ENCODE measurements around the gene MLXIP.
"Not testable (repeated sequence)": the region's sequence is repeated elsewhere in the genome, so short reads cannot be mapped to it uniquely, and the experiment has no call there.

The MLXIP gene

DNA sequence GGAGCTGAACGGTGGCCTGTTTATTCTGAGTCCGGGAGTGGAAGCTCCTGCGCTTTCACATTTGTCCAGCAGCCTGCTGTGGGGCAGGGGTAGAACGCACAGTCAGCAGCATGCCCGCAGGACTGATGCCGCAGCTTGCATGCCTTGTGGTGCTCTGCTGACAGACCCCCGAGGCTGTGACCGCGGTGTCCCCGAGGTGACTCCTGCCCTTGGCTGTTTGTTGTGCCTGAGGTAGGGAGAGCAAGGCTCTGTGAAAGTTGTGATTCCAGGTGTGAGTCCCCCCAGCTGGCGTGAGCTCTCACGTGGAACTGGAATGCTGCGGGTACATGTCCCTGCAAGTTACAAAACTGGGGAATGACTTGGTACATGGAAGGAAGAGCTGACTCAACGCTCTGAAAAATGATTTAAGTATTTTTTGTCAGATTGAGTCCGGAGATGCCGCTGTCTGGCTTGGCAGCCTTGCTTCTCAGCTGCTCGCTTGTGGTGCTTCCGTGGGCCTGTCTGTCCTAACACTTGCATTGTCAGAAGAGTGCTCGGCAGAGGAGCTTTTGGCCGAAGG, 18.1 kb downstream of the MLXIP start:
- FAIRE-seq, result no peak

DNA sequence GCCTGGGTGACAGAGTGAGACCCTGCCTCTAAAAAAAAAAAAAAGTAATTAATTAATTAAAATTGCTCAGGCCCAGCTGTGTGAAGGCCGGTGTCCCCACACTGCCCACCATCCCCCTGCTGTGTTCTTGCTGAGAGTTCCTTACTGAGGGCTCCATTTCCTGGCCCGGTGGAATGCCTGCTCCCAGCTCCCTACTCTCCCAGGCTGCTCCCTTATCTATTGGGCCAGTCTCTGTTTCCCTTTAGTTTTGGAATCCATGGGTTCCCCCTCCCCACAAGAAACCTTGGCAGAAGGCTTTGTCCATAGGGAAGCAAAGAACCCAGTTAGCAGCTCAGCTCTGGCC, 19.0 kb downstream of the MLXIP start:
- FAIRE-seq, result no peak

- no peak for FAIRE-seq
Observed at GRCh38 chr12:122097927-122098756, 19.6 kb downstream of the MLXIP start.

DNA sequence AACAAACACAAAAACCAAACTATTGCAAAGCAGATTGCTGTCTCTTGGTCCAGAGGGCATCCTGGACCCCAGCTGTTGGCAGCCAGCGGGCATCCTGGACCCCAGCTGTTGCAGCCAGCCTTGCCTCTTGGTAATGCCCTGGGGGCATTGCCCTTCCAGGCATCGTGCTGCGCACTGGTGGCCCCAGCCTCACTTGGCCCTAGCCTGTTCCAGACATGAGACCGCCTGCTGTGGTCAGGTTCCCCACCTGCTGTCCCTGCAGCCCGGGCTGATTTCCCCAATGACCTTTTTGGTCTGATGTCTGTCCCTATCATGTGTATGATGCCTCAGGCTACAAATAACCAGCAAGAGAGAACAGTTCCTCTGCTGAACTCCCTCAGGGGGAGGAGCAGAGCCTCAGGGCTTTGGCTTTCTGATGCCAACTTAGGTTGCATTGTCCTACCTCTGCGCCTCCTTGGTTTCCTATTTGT, 20.8 kb downstream of the MLXIP start:
- no peak for FAIRE-seq

GRCh38 chr12:122099856-122100255, 21.3 kb downstream of the MLXIP start:
- no peak for FAIRE-seq

GRCh38 chr12:122100568-122100967, 22.0 kb downstream of the MLXIP start:
- FAIRE-seq, result no peak

GRCh38 chr12:122102331-122102730, 23.8 kb downstream of the MLXIP start:
- FAIRE-seq, result no peak

DNA sequence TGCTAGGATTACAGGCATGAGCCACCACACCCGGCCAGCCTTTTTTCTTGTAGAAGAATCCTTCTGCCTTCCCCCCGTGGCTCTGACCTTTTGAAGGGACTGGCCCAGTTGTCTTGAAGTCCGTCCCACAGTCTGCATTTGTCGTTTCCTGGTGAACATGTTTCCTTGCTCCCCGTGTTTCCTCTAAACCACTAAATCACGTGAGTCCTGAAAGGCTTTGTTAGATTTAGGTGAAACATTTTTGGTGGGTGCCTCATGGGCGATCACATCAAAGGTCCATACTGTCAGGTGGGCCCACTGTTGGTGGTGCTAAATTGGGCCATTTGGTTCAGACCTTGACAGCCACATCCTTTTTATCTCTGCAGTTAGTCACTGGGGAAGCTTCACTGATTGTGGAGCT, 26.3 kb downstream of the MLXIP start:
- no peak for FAIRE-seq

- FAIRE-seq, result not testable (repeated sequence)
Observed at GRCh38 chr12:122105496-122105895, 26.9 kb downstream of the MLXIP start.

DNA sequence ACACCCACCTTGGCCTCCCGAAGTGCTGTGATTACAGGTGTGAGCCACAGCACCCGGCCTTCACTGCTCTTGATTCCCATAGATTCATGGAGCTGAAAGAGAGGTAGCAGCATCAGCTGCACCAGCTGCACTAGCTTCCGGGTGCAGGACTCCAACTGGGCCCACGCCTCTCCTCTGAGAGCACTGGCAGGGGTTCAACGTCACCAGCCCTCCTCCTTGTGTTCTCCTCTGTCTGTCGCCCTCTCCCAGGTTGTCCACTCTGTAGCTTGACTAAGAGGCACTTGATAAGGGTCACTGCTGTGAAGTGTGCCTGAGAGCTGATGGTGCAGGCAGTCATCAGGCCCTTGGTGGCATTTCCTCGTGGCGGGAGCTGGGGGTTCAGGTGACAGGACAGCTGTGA, 28.3 kb downstream of the MLXIP start:
- FAIRE-seq, result no peak

DNA sequence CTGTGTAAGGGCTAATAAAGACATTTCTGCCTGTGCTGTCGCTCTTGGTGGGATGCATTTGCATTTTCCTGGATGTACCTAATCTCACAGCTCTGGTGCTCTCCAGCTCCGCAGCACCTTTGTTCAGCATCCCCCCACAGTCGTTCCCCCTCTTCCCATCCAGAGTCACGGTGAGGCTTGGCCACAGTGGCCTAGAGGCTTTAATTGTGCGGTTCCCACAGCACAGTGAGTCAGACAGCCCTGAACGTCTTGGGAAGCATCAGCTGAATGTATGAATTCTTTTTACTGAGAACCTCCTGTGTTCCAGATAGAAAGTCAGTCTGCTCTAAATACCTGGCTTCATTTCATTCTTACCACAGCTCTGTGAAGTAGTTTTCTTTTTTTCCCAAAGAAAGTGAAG, 28.7 kb downstream of the MLXIP start:
- no peak for FAIRE-seq

DNA sequence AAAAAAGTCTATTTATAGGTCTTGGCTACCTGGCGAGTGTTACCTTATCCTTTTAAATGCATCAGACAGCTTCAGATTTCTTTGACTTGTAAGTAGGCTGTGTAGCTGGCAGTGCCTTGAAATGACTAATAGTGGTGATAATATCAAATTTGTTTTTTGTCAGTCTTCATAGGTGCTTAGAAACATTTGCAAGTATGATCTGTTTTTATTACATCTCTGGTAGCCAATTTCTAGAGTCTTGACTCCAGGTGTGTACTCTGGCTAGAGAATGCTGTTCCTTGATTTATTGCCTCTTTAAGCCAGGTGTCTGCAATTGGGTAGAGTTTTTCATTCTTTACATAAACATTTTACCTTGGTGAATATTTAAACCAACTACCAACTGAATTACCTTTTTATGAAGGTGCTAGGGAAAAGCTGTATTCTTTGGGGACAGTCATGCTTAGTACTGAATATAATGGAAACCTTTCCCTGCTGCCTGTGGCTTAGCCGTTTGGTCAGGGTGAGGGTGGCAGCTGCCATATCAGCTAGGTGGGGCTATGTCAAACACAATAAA, 32.6 kb downstream of the MLXIP start:
- no peak for FAIRE-seq

DNA sequence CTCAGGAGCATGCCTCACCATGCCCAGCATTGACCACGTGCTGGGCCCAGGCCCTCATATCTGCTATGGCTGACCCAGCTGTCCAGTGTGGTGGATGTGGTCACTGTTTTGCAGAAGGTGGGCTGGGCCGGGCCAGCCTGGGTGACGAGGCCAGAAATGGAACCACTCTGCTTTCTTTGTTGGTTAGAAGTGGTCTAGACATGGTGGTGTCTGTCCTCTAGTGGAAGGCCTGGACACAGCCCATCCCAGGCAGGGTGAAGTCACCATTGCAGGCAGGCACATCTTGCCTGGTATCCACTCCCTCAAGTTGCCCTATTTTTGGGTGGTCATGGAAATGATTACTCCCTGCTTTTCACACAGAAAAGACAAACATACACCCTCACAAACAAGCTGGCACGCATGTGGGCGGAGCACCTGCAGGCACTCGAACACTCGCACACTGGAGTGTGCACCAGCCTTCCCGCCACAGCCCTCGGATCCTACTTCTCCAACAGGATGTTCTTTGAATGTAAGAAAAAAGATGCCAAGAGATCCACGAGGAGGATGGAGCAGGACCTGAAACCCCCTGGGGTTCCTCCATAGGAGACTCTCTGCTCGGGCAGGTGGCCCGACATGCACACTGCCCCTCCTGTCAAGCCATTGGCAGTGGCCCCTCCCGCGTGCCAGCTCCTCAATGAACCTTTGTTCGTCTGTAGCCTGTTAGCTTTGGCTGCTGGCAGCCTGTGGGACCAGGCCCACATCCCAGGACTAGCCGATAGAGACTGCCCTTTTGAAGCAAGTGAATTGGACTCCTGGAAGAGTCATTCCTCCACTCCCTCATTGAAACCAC, 38.4 kb downstream of the MLXIP start:
- FAIRE-seq, result no peak

GRCh38 chr12:122117979-122118378, 39.4 kb downstream of the MLXIP start:
- FAIRE-seq, result no peak

DNA sequence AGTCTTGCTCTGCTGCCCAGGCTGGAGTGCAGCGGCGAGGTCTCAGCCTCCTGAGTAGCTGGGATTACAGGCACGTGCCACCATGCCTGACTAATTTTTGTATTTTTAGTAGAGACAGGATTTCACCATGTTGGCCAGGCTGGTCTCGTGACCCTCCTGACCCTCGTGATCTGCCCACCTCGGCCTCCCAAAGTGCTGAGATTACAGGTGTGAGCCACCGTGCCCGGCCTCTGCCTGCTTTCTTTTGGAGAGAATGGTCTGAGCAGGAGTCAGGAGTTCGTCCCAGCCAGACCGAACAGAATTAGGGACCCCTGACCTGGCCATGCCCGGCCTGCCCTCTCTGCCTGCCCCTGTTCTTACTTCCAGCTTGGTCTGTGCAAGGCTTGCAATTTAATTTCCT, 42.8 kb downstream of the MLXIP start:
- not testable (repeated sequence) for FAIRE-seq

DNA sequence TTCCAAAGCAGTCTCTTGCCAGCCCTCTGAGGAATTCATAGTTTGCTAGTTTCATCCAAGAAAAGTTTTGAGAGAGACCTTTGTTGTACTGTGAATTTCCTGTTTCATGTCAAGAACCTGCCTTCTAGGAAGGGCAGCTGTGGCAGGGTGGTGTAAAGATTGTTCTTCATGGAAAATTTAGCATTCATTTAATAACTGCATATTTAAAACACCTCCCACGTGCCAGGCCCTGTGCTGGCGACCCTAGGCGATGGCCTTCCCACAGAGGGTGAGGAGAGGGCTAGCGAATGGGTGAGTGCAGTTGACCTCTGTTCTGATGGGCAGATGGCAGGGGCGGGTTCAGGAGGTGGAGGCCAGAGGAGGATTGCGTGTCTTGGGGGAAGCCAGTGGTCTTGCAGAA, 43.2 kb downstream of the MLXIP start:
- FAIRE-seq, result no peak

DNA sequence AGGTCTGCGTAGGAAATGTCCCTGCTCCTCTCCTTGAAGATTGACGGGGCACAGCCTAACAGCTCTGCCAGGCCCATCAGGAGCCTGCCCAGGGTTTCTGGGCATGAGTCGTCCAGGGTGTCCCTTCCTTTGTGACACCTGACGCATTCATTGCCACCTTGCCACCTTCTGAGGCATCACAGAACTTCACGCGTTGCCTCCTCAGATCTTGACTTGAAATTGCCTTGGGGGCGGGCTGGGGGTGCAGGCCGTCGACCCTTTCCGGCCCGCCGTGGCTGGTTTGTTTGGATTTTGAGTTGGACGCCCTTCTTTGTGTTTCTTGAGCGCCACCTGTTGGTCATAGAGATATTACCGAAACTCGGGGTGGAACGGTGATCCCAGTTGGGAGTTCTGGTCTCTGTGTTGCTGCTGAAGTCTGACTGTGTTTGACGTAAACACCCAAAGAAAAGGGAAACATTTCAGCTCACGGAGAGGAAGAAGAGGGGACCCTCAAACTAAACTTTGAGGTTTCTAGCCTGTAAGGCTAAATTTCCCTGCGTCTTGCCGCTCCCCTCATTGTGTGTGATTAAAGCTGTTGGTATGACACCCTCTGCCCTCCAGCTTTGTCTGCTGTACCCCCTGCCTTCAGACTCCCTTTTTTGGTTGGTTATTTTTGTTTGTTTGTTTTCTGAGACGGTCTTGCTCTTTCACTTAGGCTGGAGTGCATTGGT, 44.6 kb downstream of the MLXIP start:
- FAIRE-seq, result no peak

DNA sequence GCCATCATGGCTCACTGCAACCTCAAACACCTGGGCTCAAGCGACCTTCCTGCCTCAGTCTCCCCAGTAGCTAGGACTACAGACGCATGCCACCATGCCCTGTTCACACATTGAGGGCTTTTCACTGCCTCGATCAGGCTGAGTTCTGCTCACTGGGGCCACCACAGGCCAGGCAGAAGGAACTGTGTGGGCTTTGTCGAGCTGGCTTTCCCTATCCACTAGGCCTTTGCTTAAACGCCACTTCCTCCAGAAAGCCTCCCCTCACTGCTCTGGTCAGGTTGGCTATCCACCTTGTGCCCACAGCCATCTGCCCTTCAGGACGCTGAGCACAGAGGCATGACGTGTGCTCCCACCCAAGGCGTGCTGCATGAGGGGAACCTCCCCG, 45.2 kb downstream of the MLXIP start:
- no peak for FAIRE-seq

DNA sequence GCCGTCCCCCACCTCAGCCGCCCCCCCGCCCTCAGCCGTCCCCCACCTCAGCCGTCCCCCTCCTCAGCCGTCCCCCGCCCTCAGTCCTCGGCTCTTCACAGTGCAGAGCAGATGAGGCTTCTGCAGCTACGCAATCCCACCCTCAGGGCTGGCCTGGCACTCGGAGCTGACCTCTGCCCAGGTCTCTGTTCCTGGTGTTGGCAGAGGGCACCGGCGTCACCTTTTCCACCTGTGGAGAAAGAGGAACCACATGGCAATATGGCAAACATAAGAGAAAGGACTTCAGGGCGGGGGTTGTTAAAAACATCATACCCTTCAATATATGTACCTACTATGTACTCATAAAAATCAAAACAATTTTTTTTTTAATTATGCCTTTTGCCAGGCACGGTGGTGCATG, 45.8 kb downstream of the MLXIP start:
- FAIRE-seq, result no peak

DNA sequence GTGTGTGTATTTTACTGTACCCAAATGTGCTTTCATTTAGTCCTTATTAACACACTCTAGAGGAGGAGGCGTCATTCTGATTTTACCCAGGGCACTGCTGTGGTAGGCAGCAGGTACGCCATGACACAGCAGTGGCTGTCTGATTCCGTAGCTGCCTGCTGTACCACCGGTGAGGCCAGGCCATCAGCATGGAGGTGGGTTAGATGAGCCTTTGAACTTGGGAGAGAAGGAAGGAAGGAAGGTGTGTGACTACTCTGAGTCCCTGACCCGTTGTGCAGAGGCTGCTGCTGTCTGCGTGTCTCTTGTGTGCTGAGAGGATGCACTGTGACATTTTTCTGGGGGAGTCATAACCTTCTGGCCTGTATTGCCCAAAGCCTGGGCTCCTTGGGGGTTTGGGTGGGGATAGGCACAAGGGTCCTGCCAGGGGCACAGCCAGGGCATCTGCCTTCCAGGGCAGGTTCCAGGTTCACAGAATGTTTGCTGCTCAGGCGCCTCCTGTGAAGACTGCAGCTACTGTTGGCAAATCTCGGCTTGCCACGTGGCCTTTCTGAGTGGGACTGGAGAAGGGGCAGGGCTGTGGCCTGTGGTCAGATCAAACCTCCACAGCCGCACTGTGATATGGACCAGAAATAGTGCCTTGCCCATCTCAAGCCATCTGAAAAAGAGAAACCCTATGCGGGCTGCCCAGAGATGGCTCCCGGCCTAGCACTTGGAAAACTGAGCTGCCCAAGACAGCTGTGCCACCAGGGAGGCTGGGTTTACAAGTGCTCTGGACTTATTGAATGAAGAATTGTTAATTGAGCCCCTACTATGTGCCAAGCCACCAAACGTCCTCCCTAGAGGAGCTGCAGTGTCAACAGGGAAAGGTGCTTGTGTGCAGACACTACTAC, 47.1 kb downstream of the MLXIP start:
- FAIRE-seq, result no peak

- no peak for FAIRE-seq
Observed at GRCh38 chr12:122126342-122126635, 47.7 kb downstream of the MLXIP start.

Data from endometrium (tissue), 2 donors.